ENCODE results near the gene C1orf115.

DNA sequence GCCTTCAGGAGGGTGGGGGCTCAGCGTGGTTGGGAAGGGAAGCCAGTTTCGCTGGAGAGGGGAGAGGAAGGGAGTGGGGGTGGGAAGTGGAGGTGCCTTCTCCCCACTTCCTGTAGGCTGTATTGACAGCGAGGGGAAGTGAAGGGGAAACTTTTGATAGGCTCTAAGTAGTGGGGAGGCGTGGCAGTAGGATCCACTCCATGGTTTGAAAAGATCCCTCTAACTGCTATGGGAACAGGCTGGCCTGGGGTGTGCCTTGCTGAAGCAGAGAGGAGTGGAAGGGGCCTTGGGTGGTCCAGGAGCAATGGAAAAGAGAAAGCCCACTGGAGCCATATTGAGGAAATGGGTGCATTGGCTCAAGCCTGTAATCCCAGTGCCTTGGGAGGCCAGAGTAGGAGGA lies 20.2 kb downstream of the C1orf115 start:
- no peak for TF ChIP-seq POLR2A (IDR thresholded peaks at IDR 0.05)
- TF ChIP-seq, protein P1, sequence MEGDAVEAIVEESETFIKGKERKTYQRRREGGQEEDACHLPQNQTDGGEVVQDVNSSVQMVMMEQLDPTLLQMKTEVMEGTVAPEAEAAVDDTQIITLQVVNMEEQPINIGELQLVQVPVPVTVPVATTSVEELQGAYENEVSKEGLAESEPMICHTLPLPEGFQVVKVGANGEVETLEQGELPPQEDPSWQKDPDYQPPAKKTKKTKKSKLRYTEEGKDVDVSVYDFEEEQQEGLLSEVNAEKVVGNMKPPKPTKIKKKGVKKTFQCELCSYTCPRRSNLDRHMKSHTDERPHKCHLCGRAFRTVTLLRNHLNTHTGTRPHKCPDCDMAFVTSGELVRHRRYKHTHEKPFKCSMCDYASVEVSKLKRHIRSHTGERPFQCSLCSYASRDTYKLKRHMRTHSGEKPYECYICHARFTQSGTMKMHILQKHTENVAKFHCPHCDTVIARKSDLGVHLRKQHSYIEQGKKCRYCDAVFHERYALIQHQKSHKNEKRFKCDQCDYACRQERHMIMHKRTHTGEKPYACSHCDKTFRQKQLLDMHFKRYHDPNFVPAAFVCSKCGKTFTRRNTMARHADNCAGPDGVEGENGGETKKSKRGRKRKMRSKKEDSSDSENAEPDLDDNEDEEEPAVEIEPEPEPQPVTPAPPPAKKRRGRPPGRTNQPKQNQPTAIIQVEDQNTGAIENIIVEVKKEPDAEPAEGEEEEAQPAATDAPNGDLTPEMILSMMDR (IDR thresholded peaks at IDR 0.05) = no peak
